ENCODE measurements around the gene MBD3L2B.

Gene MBD3L2B

GRCh38 chr19:6976197-6976596, 45.0 kb downstream of the MBD3L2B start:
- no peaks in the 10 kb centered on the region for H3K9me3 ChIP-seq (ENCODE audit: control insufficient read depth, insufficient read depth, low read length)

GRCh38 chr19:6971366-6971765, 49.9 kb downstream of the MBD3L2B start:
- no peaks in the 10 kb centered on the region for H3K36me3 ChIP-seq (ENCODE audit: control insufficient read depth, insufficient read depth, low read length)
- H3K27me3 ChIP-seq (ENCODE audit: control insufficient read depth, insufficient read depth, low read length), result no peaks in the 10 kb centered on the region
- H3K9ac ChIP-seq (ENCODE audit: low read depth, low read length), result no peak overlapping the region
- H3K9me3 ChIP-seq (ENCODE audit: control insufficient read depth, insufficient read depth, low read length), result peaks cover 3% of the 10 kb centered on the region
- H3K4me3 ChIP-seq (ENCODE audit: low read depth, low read length), result no peak overlapping the region
- no peaks in the 10 kb centered on the region for H3K4me1 ChIP-seq (ENCODE audit: control insufficient read depth, insufficient read depth, low read length)

More at GRCh38 chr19:6976197-6976596, 45.0 kb downstream of the MBD3L2B start:
- H3K36me3 ChIP-seq (ENCODE audit: control insufficient read depth, insufficient read depth, low read length), result no peaks in the 10 kb centered on the region
- H3K4me1 ChIP-seq (ENCODE audit: control insufficient read depth, insufficient read depth, low read length), result no peaks in the 10 kb centered on the region
- H3K27me3 ChIP-seq (ENCODE audit: control insufficient read depth, insufficient read depth, low read length), result no peaks in the 10 kb centered on the region
- no peak overlapping the region for H3K9ac ChIP-seq (ENCODE audit: low read depth, low read length)
- no peak overlapping the region for H3K4me3 ChIP-seq (ENCODE audit: low read depth, low read length)

- H3K9me3 ChIP-seq (ENCODE audit: control insufficient read depth, insufficient read depth, low read length), result peaks cover 3% of the 10 kb centered on the region
- H3K4me3 ChIP-seq (ENCODE audit: low read depth, low read length), result no peak overlapping the region
- no peak overlapping the region for H3K9ac ChIP-seq (ENCODE audit: low read depth, low read length)
- H3K27me3 ChIP-seq (ENCODE audit: control insufficient read depth, insufficient read depth, low read length), result no peaks in the 10 kb centered on the region
- no peaks in the 10 kb centered on the region for H3K36me3 ChIP-seq (ENCODE audit: control insufficient read depth, insufficient read depth, low read length)
- no peaks in the 10 kb centered on the region for H3K4me1 ChIP-seq (ENCODE audit: control insufficient read depth, insufficient read depth, low read length)
Measured at GRCh38 chr19:6970443-6970842, 50.8 kb downstream of the MBD3L2B start.

GRCh38 chr19:6970021-6970420, 51.2 kb downstream of the MBD3L2B start:
- peaks cover 3% of the 10 kb centered on the region for H3K9me3 ChIP-seq (ENCODE audit: control insufficient read depth, insufficient read depth, low read length)
- H3K27me3 ChIP-seq (ENCODE audit: control insufficient read depth, insufficient read depth, low read length), result no peaks in the 10 kb centered on the region
- no peak overlapping the region for H3K9ac ChIP-seq (ENCODE audit: low read depth, low read length)
- H3K4me3 ChIP-seq (ENCODE audit: low read depth, low read length), result no peak overlapping the region
- no peaks in the 10 kb centered on the region for H3K36me3 ChIP-seq (ENCODE audit: control insufficient read depth, insufficient read depth, low read length)
- no peaks in the 10 kb centered on the region for H3K4me1 ChIP-seq (ENCODE audit: control insufficient read depth, insufficient read depth, low read length)

- Histone ChIP-seq H3K27me3 (ENCODE audit: control insufficient read depth, insufficient read depth, low read length) (no peaks in the 10 kb centered on the region), H3K9ac (ENCODE audit: low read depth, low read length) (no peak overlapping the region), H3K36me3 (ENCODE audit: control insufficient read depth, insufficient read depth, low read length) (no peaks in the 10 kb centered on the region), H3K4me3 (ENCODE audit: low read depth, low read length) (no peak overlapping the region), H3K9me3 (ENCODE audit: control insufficient read depth, insufficient read depth, low read length) (peaks cover 3% of the 10 kb centered on the region), H3K4me1 (ENCODE audit: control insufficient read depth, insufficient read depth, low read length) (no peaks in the 10 kb centered on the region)
Measured at GRCh38 chr19:6969490-6969889, 51.7 kb downstream of the MBD3L2B start.

All from iPS-15b (cell line).